Retinal pigment epithelial cell (primary cell): ENCODE measurements around the gene GNG7.
A peak's percentile ranks its signal among the peaks of the same experiment; 100 is the strongest.

Experiments
- DNase-seq: peaks from one replicate; pipeline ENCODE4 v3.0.0-alpha.2; 2010; ENCODE audit warnings: low read depth
- H3K4me3 ChIP-seq: 2 replicates; pipeline ENCODE4 v1.5.1; 2011; ENCODE audit warnings: mild to moderate bottlenecking, low read length, control low read depth, moderate library complexity
- TF ChIP-seq, protein P1 (sequence below): conservative IDR thresholded peaks from 2 replicates; pipeline ENCODE4 v1.5.1; 2011; ENCODE audit warnings: low read depth, low read length, control low read depth, inconsistent platforms

The GNG7 gene

DNA sequence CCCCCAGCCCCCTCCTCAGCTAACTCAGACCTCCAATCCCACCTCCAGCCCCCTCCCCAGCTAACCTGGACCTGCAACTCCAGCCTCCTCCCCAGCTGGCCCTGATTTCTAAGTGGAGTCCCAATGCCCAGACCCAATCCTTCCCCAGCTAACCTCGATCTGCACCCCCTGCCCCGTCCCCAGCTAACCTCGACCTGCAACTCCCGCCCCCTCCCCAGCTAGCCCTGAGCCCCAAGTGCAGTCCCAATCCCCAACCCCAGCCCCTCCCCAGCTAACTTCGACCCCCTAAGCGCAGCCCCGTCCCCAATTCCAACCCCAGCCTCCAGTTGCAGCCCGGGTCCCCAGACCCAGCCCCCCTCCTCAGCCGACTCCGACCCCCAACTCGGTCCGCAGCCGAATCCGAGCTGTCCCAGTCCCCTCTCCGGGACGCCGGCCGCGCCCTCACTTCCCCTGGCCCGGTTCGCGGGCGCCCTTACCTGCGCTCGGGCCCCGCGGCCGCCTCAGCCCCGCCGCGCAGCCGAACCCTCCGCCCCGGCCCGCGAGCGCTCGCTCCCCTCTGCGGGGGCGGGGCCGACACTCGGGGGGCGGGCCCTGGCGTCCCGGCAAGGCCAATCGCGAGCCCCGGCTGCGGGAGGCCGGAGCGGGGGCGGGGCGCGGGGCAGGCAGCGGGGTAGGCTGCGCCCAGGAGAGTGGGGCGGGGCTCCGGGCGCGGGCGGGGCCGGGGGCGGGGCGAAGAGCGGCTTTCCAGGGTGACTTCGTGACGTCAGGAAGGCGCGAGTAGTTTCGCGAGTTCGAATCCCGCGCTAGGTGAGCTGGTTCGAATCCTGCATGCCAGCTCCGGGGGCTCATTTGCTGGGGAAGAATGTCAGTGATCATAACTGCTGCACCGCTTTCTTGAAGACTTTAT, at the start of gene GNG7:
Gene GNG7 (minus strand): TSS at position 525 of the 907 bp plus-strand sequence. CDS start 182,006 bp downstream, outside the sequence.
- TF ChIP-seq, protein P1, sequence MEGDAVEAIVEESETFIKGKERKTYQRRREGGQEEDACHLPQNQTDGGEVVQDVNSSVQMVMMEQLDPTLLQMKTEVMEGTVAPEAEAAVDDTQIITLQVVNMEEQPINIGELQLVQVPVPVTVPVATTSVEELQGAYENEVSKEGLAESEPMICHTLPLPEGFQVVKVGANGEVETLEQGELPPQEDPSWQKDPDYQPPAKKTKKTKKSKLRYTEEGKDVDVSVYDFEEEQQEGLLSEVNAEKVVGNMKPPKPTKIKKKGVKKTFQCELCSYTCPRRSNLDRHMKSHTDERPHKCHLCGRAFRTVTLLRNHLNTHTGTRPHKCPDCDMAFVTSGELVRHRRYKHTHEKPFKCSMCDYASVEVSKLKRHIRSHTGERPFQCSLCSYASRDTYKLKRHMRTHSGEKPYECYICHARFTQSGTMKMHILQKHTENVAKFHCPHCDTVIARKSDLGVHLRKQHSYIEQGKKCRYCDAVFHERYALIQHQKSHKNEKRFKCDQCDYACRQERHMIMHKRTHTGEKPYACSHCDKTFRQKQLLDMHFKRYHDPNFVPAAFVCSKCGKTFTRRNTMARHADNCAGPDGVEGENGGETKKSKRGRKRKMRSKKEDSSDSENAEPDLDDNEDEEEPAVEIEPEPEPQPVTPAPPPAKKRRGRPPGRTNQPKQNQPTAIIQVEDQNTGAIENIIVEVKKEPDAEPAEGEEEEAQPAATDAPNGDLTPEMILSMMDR, result no peak
- peak within 1 kb of the TSS; percentile 51 for H3K4me3 ChIP-seq
- peak; percentile 31 for DNase-seq

DNA sequence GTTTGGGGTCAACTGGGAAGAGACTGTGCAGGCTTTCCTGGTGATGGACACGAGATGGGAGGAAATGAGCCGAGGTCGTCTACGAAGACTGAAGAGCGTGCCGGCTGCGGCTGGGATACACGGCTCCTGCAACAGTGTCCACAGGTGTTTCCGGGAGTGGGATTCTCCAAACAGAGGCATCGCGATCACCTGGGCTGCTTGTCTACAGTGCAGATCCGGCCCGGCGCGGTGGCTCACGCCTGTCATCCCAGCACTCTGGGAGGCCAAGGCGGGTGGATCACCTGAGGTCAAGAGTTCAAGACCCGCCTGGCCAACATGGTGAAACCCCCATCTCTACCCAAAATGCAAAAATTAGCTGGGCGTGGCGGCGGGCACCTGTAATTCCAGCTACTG, 48.9 kb upstream of the GNG7 start:
- no peak for DNase-seq
- no peak overlapping the region for H3K4me3 ChIP-seq
- TF ChIP-seq, protein P1, result no peak

DNA sequence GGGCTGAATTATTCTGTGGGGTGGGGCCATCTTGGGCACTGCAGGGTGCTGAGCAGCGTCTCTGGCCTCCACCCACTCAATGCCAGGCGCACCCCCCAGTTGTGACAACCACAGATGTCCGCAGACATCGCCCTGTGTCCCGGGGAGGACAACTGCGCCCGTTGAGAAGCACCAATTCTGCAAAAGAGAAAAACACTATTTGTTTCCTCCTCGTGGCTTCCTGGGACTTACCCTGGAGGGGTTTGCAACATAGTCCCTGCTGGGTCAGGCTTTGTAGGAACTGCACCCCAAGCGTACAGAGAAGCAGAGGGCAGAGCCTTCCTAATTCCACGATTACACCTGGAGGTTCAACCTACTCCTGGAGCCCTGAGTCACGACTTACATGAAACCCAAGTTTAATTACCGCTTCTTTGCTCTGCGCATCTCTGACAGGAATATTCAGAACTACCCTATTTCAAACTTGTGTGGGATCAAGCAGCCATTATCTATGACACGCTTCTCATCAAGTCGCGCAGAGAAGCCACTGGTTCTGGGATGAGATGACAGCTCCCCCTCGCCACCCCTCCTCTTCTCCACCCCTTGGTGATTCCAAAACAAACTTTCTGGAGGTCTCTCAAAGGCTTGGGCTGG, 48.4 kb upstream of the GNG7 start:
- no peak overlapping the region for H3K4me3 ChIP-seq
- no peak for DNase-seq
- TF ChIP-seq, protein P1, result no peak

DNA sequence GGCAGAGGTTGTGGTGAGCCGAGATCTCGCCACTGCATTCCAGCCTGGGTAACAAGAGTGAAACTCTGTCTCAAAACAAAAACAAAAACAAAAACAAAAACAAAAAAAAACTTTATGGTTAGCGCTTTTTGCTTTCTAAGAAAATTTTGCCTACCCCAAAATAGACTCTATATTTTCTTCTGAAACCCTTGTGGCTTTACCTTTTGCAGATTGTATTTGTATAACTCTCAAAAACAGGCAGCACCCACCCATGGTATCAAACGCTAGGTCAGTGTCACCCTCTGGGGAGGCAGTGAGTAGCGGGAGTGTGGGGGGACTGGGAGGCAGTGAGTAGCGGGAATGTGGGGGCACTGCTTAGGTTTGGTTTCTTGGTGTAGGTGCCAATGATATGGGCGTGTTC, 44.9 kb upstream of the GNG7 start:
- no peak for DNase-seq
- TF ChIP-seq, protein P1, result no peak

GRCh38 chr19:2744113-2744512, 41.6 kb upstream of the GNG7 start:
- H3K4me3 ChIP-seq, result no peak overlapping the region
- DNase-seq, result no peak
- TF ChIP-seq, protein P1, result no peak

More for the DNA sequence above, 44.9 kb upstream of the GNG7 start:
- no peak overlapping the region for H3K4me3 ChIP-seq

DNA sequence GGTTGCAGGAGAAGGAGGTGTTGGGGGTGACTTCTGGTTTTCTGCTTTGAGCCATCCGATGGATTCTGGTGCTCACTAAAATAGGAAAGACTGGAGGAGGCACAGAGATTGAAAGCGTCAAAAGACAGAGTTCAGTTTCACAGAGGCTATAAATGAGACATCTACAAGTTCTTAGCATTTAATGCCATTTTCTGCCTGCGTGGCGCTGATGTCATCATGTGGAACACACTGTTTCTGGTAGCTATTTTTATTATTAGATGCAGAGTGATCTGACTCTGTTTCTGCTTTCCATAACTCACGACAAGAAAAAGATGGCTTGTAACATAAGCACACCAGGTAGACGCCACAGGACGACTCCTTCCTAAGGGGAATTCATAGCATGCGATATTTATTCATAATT, 40.6 kb upstream of the GNG7 start:
- H3K4me3 ChIP-seq, result no peak overlapping the region
- no peak for DNase-seq
- TF ChIP-seq, protein P1, result no peak
